HEK293 (cell line): ENCODE data around the gene CEP295NL.

Source experiments
- BCL11B ChIP-seq: fragments of 450-650 bp; formaldehyde crosslinking; IDR thresholded peaks from 2 replicates; pipeline ENCODE4 v1.5.1; 2016; ENCODE audit warnings: low read depth, missing biosample characterization, missing genetic modification characterization
- KLF10 ChIP-seq: fragments of 450-650 bp; IDR thresholded peaks from 2 replicates; pipeline ENCODE4 v1.5.1; 2018; ENCODE audit warnings: missing biosample characterization, mild to moderate bottlenecking, missing genetic modification characterization
- KLF8 ChIP-seq: fragments of 450-650 bp; formaldehyde crosslinking; IDR thresholded peaks from 2 replicates; pipeline ENCODE4 v1.5.1; 2016; ENCODE audit warnings: missing biosample characterization, missing genetic modification characterization
- PBX3 ChIP-seq: sonication (generic); formaldehyde crosslinking; IDR thresholded peaks from 2 replicates; pipeline ENCODE4 v1.8.1; 2022; ENCODE audit warnings: mild to moderate bottlenecking, moderate library complexity, missing genetic modification reagents
- PRDM1 ChIP-seq: fragments of 450-650 bp; formaldehyde crosslinking; IDR thresholded peaks from 2 replicates; pipeline ENCODE4; 2016; ENCODE audit warnings: missing biosample characterization, missing genetic modification characterization
- PRDM10 ChIP-seq: fragments of 450-650 bp; formaldehyde crosslinking; IDR thresholded peaks from 2 replicates; pipeline ENCODE4 v1.5.1; 2016; ENCODE audit warnings: missing biosample characterization, missing genetic modification characterization
- REST ChIP-seq: fragments of 450-650 bp; formaldehyde crosslinking; IDR thresholded peaks from 2 replicates; pipeline ENCODE4 v1.5.1; 2016; ENCODE audit warnings: missing biosample characterization, missing genetic modification characterization
- SCRT1 ChIP-seq: fragments of 450-650 bp; formaldehyde crosslinking; IDR thresholded peaks from 2 replicates; pipeline ENCODE4 v1.5.1; 2016; ENCODE audit warnings: missing biosample characterization, missing genetic modification characterization, borderline replicate concordance
- WT1 ChIP-seq: fragments of 450-650 bp; formaldehyde crosslinking; IDR thresholded peaks from 2 replicates; pipeline ENCODE4 v1.5.1; 2016; ENCODE audit warnings: missing biosample characterization, missing genetic modification characterization
- ZBTB21 ChIP-seq: fragments of 450-650 bp; formaldehyde crosslinking; IDR thresholded peaks from 2 replicates; pipeline ENCODE4 v1.5.1; 2017; ENCODE audit warnings: missing biosample characterization, missing genetic modification characterization
- ZBTB44 ChIP-seq: fragments of 450-650 bp; IDR thresholded peaks from 2 replicates; pipeline ENCODE4 v1.5.1; 2018; ENCODE audit warnings: missing biosample characterization, mild to moderate bottlenecking, missing genetic modification characterization
- ZEB2 ChIP-seq: fragments of 450-650 bp; formaldehyde crosslinking; IDR thresholded peaks from 2 replicates; pipeline ENCODE4 v1.5.1; 2016; ENCODE audit warnings: missing biosample characterization, missing genetic modification characterization
- ZFP37 ChIP-seq: fragments of 450-650 bp; formaldehyde crosslinking; IDR thresholded peaks from 2 replicates; pipeline ENCODE4 v1.5.1; 2016; ENCODE audit warnings: missing biosample characterization, missing genetic modification characterization
- ZIC2 ChIP-seq: fragments of 450-650 bp; formaldehyde crosslinking; IDR thresholded peaks from 2 replicates; pipeline ENCODE4 v1.5.1; 2016; ENCODE audit warnings: missing biosample characterization, missing genetic modification characterization
- ZNF114 ChIP-seq: fragments of 450-650 bp; formaldehyde crosslinking; IDR thresholded peaks from 2 replicates; pipeline ENCODE4 v1.5.0; 2017; ENCODE audit warnings: missing biosample characterization, missing genetic modification characterization
- ZNF155 ChIP-seq: fragments of 450-650 bp; formaldehyde crosslinking; IDR thresholded peaks from 2 replicates; pipeline ENCODE4 v1.5.1; 2016; ENCODE audit warnings: missing biosample characterization, missing genetic modification characterization
- ZNF175 ChIP-seq: fragments of 450-650 bp; formaldehyde crosslinking; IDR thresholded peaks from 2 replicates; pipeline ENCODE4 v1.5.1; 2016; ENCODE audit warnings: missing biosample characterization, missing genetic modification characterization
- ZNF202 ChIP-seq: fragments of 450-650 bp; formaldehyde crosslinking; IDR thresholded peaks from 2 replicates; pipeline ENCODE4 v1.5.1; 2016; ENCODE audit warnings: missing biosample characterization, missing genetic modification characterization, borderline replicate concordance
- ZNF211 ChIP-seq: fragments of 450-650 bp; formaldehyde crosslinking; IDR thresholded peaks from 2 replicates; pipeline ENCODE4 v1.5.1; 2016; ENCODE audit warnings: low read depth, missing biosample characterization, missing genetic modification characterization
- ZNF302 ChIP-seq: fragments of 450-650 bp; formaldehyde crosslinking; IDR thresholded peaks from 2 replicates; pipeline ENCODE4 v1.5.1; 2016; ENCODE audit warnings: missing biosample characterization, missing genetic modification characterization, low read depth
- ZNF335 ChIP-seq: fragments of 450-650 bp; formaldehyde crosslinking; conservative IDR thresholded peaks from 2 replicates; pipeline ENCODE4 v1.5.1; 2016; ENCODE audit warnings: missing biosample characterization, missing genetic modification characterization
- ZNF514 ChIP-seq: fragments of 450-650 bp; formaldehyde crosslinking; IDR thresholded peaks from 2 replicates; pipeline ENCODE4 v1.5.1; 2016; ENCODE audit warnings: missing biosample characterization, missing genetic modification characterization
- ZNF549 ChIP-seq: fragments of 450-650 bp; IDR thresholded peaks from 2 replicates; pipeline ENCODE4 v1.5.1; 2018; ENCODE audit warnings: missing biosample characterization, missing genetic modification characterization, mild to moderate bottlenecking, inconsistent platforms, moderate library complexity
- ZNF624 ChIP-seq: fragments of 450-650 bp; formaldehyde crosslinking; IDR thresholded peaks from 2 replicates; pipeline ENCODE4 v1.5.1; 2017; ENCODE audit warnings: missing biosample characterization, missing genetic modification characterization
- ZNF626 ChIP-seq: fragments of 450-650 bp; sonication (Bioruptor Pico); formaldehyde crosslinking; IDR thresholded peaks from 2 replicates; pipeline ENCODE4 v1.5.1; 2018; ENCODE audit warnings: missing biosample characterization, missing genetic modification characterization, inconsistent platforms
- ZNF747 ChIP-seq: fragments of 450-650 bp; formaldehyde crosslinking; IDR thresholded peaks from 2 replicates; pipeline ENCODE4 v1.5.1; 2016; ENCODE audit warnings: missing biosample characterization, missing genetic modification characterization
- ZNF791 ChIP-seq: fragments of 450-650 bp; formaldehyde crosslinking; IDR thresholded peaks from 2 replicates; pipeline ENCODE4 v1.5.1; 2016; ENCODE audit warnings: missing biosample characterization, missing genetic modification characterization
- ZNF837 ChIP-seq: fragments of 450-650 bp; formaldehyde crosslinking; IDR thresholded peaks from 2 replicates; pipeline ENCODE4 v1.5.1; 2016; ENCODE audit warnings: missing biosample characterization, missing genetic modification characterization
- ZSCAN18 ChIP-seq: fragments of 450-650 bp; formaldehyde crosslinking; IDR thresholded peaks from 2 replicates; pipeline ENCODE4 v1.5.1; 2016; ENCODE audit warnings: missing biosample characterization, missing genetic modification characterization
- ZXDB ChIP-seq: fragments of 450-650 bp; formaldehyde crosslinking; IDR thresholded peaks from 2 replicates; pipeline ENCODE4 v1.5.1; 2016; ENCODE audit warnings: missing biosample characterization, missing genetic modification characterization

CEP295NL gene

GRCh38 chr17:78873519-78874340 lies 29.3 kb downstream of the CEP295NL start (continued):
- TF ChIP-seq ZNF747 (tag by site-specific recombination) (no peak), ZBTB21 (tag by site-specific recombination) (peak; percentile 76; the same call in 1 of the 2 replicates), ZNF202 (tag by site-specific recombination) (no peak), ZNF837 (no peak), ZNF302 (tag by site-specific recombination) (no peak), PRDM10 (tag by site-specific recombination) (peak; percentile 81), ZNF211 (tag by site-specific recombination) (no peak), ZNF114 (tag by site-specific recombination) (no peak), WT1 (tag by site-specific recombination) (peak; percentile 30), ZIC2 (tag by site-specific recombination) (peak; percentile 90), PBX3 (CRISPR knock-in tag) (no peak), ZNF155 (no peak), ZNF624 (tag by site-specific recombination) (no peak), ZNF335 (tag by site-specific recombination) (peak; percentile 59), KLF10 (no peak; the same call in 1 of the 2 replicates), SCRT1 (tag by site-specific recombination) (peak; percentile 97), BCL11B (tag by site-specific recombination) (no peak), REST (tag by site-specific recombination) (no peak), ZNF549 (tag by site-specific recombination) (no peak), ZNF514 (tag by site-specific recombination) (no peak), ZXDB (tag by site-specific recombination) (no peak; the same call in none of the 2 replicates), ZNF791 (tag by site-specific recombination) (no peak; the same call in 1 of the 2 replicates), ZFP37 (tag by site-specific recombination) (peak; percentile 51), ZSCAN18 (tag by site-specific recombination) (no peak), ZBTB44 (tag by site-specific recombination) (peak; percentile 74; the same call in 1 of the 2 replicates), KLF8 (tag by site-specific recombination) (peak; percentile 68), ZEB2 (tag by site-specific recombination) (peak; percentile 91), ZNF626 (tag by site-specific recombination) (no peak), PRDM1 (tag by site-specific recombination) (no peak), ZNF175 (no peak)
